H1 (cell line): Measurements from ENCODE around the gene NUAK1. TPM values are rescaled to one million over a fixed set of nuclear protein-coding genes. Genes with fewer than 3 reads are reported as not detected.

Experiments
- CTCF ChIA-PET: fragments of 300-600 bp; sonication (Branson Sonifier 250); formaldehyde crosslinking; loops from one replicate; lab custom pipeline; 2021; ENCODE audit not compliant: partially characterized antibody; lab: Charles Lee
- POLR2A ChIA-PET: fragments of 300-600 bp; sonication (Branson Sonifier 250); formaldehyde crosslinking; loops from one replicate; lab custom pipeline; 2021; ENCODE audit warnings: inconsistent platforms; ENCODE audit not compliant: partially characterized antibody; lab: Charles Lee
- DNase-seq, 2 experiments: peaks; one replicate each; pipeline versions ENCODE4 v3.0.0 to v3.0.0-alpha.2; 2010 to 2022; ENCODE audit warnings: low spot score in 2 of 2, low read depth in 1 of 2, mixed read lengths in 1 of 2
- FAIRE-seq: peaks from 2 replicates; lab custom pipeline; 2011; peaks lifted over from hg19 to GRCh38; lab: Jason Lieb, UNC
- H2AFZ ChIP-seq: 2 replicates; pipeline ENCODE4 v1.8.1; 2012; ENCODE audit warnings: low read length, inconsistent platforms
- H2AK5ac ChIP-seq: 2 replicates; pipeline ENCODE4 v1.6.1; 2013; ENCODE audit warnings: low read depth, low read length
- H2BK120ac ChIP-seq: replicated peaks from 2 replicates; pipeline ENCODE3; 2013; ENCODE audit warnings: low read depth, low read length, inconsistent platforms
- H2BK12ac ChIP-seq: 2 replicates; pipeline ENCODE4 v1.6.1; 2013; ENCODE audit warnings: low read depth, low read length
- H2BK15ac ChIP-seq: 2 replicates; pipeline ENCODE4 v1.6.1; 2013; ENCODE audit warnings: low read length
- H2BK20ac ChIP-seq: 2 replicates; pipeline ENCODE4 v1.6.1; 2013; ENCODE audit warnings: low read length
- H2BK5ac ChIP-seq: 2 replicates; pipeline ENCODE4 v1.6.1; 2013; ENCODE audit warnings: low read depth, low read length
- H3K14ac ChIP-seq: 2 replicates; pipeline ENCODE4 v1.6.1; 2013; ENCODE audit warnings: inconsistent platforms; ENCODE audit not compliant: insufficient read length
- H3K18ac ChIP-seq: 2 replicates; pipeline ENCODE4 v1.6.1; 2013; ENCODE audit warnings: low read length; ENCODE audit errors: extremely low read depth
- H3K23ac ChIP-seq: 2 replicates; pipeline ENCODE4 v1.6.1; 2013; ENCODE audit warnings: inconsistent platforms; ENCODE audit not compliant: insufficient read length
- H3K23me2 ChIP-seq: 2 replicates; pipeline ENCODE4 v1.6.1; 2013; ENCODE audit warnings: low read depth, low read length
- H3K27ac ChIP-seq: 2 replicates; pipeline ENCODE4 v1.6.1; 2011; ENCODE audit warnings: low read depth, low read length, inconsistent platforms
- H3K27me3 ChIP-seq, 4 experiments: replicated peaks in 1 of 4; 1 replicate in 1 of 4; 2 replicates in 3 of 4; pipeline versions ENCODE4 v1.6.1 to v1.8.1; 2011 to 2013; ENCODE audit warnings: low read length in 3 of 4, mild to moderate bottlenecking in 3 of 4, inconsistent platforms in 2 of 4, mixed read lengths in 2 of 4, moderate library complexity in 1 of 4; ENCODE audit not compliant: control insufficient read depth in 3 of 4, insufficient read depth in 3 of 4; ENCODE audit errors: extremely low read depth in 1 of 4
- H3K36me3 ChIP-seq, 4 experiments: 2 replicates each; pipeline versions ENCODE4 v1.6.1 to v1.8.1; 2011 to 2013; ENCODE audit warnings: mild to moderate bottlenecking in 4 of 4, low read length in 3 of 4, moderate library complexity in 2 of 4, control low read depth in 1 of 4, inconsistent platforms in 1 of 4; ENCODE audit not compliant: insufficient read depth in 4 of 4, control insufficient read depth in 2 of 4
- H3K4ac ChIP-seq: replicated peaks from 2 replicates; pipeline ENCODE3; 2013; ENCODE audit warnings: low read length, low read depth, mixed read lengths, inconsistent platforms; ENCODE audit not compliant: insufficient read length
- H3K4me1 ChIP-seq, 4 experiments: replicated peaks in 1 of 4; 1 replicate in 1 of 4; 2 replicates in 3 of 4; pipeline versions ENCODE4 v1.6.1 to v1.8.1; 2011 to 2013; ENCODE audit warnings: low read length in 3 of 4, inconsistent platforms in 2 of 4, mixed read lengths in 1 of 4; ENCODE audit not compliant: insufficient read depth in 4 of 4, control insufficient read depth in 3 of 4
- H3K4me2 ChIP-seq, 2 experiments: 2 replicates each; pipeline versions ENCODE4 v1.6.1 to v1.8.1; 2011 to 2013; ENCODE audit warnings: low read depth in 2 of 2, low read length in 2 of 2, control low read depth in 1 of 2, inconsistent platforms in 1 of 2, mild to moderate bottlenecking in 1 of 2; ENCODE audit not compliant: insufficient read depth in 1 of 2
- H3K4me3 ChIP-seq, 4 experiments: fragments of 200-600, 300-600 bp in 1 of 4; sonication (generic), shearing (Covaris generic), sonication (Bioruptor Twin) in 1 of 4; 2 replicates each; pipeline versions ENCODE4 v1.5.1 to v1.8.1; 2011 to 2016; ENCODE audit warnings: low read length in 4 of 4, low read depth in 3 of 4, control low read depth in 2 of 4, inconsistent platforms in 2 of 4, mild to moderate bottlenecking in 2 of 4, mixed read lengths in 1 of 4, moderate library complexity in 1 of 4; ENCODE audit not compliant: insufficient read depth in 2 of 4; ENCODE audit errors: extremely low read depth in 1 of 4
- H3K56ac ChIP-seq: replicated peaks from 2 replicates; pipeline ENCODE3; 2013; ENCODE audit warnings: low read depth, mild to moderate bottlenecking, mixed read lengths, low read length, inconsistent platforms; ENCODE audit not compliant: insufficient read length
- H3K79me1 ChIP-seq: 2 replicates; pipeline ENCODE4 v1.6.1; 2013; ENCODE audit warnings: low read depth, low read length, control low read depth
- H3K79me2 ChIP-seq, 2 experiments: 2 replicates each; pipeline versions ENCODE4 v1.6.1 to v1.8.1; 2012 to 2013; ENCODE audit warnings: low read length in 2 of 2, mild to moderate bottlenecking in 2 of 2, inconsistent platforms in 1 of 2; ENCODE audit not compliant: insufficient read depth in 2 of 2, control insufficient read depth in 1 of 2
- H3K9ac ChIP-seq, 4 experiments: replicated peaks in 1 of 4; 1 replicate in 1 of 4; 2 replicates in 3 of 4; pipeline versions ENCODE4 v1.6.1 to v1.8.1; 2011 to 2013; ENCODE audit warnings: low read depth in 3 of 4, low read length in 3 of 4, control low read depth in 2 of 4, mild to moderate bottlenecking in 2 of 4, moderate library complexity in 2 of 4, inconsistent platforms in 1 of 4; ENCODE audit errors: extremely low read depth in 1 of 4
- H3K9me3 ChIP-seq, 2 experiments: 2 replicates each; pipeline versions ENCODE4 v1.6.1 to v1.8.1; 2012 to 2013; ENCODE audit warnings: mild to moderate bottlenecking in 2 of 2, moderate library complexity in 2 of 2, control low read depth in 1 of 2, inconsistent platforms in 1 of 2, low read depth in 1 of 2, low read length in 1 of 2, mixed read lengths in 1 of 2; ENCODE audit not compliant: insufficient read depth in 2 of 2
- H4K20me1 ChIP-seq, 2 experiments: replicated peaks in 1 of 2; 2 replicates each; pipeline versions ENCODE3 to v1.8.1; 2011 to 2013; ENCODE audit warnings: inconsistent platforms in 2 of 2, low read length in 2 of 2, mild to moderate bottlenecking in 1 of 2; ENCODE audit not compliant: insufficient read depth in 2 of 2, control insufficient read depth in 1 of 2
- H4K5ac ChIP-seq: 2 replicates; pipeline ENCODE4 v1.6.1; 2013; ENCODE audit warnings: low read length, low read depth, mixed read lengths, inconsistent platforms; ENCODE audit not compliant: insufficient read length
- H4K8ac ChIP-seq: 2 replicates; pipeline ENCODE4 v1.8.0; 2013; ENCODE audit warnings: mild to moderate bottlenecking, moderate library complexity, low read length, inconsistent platforms; ENCODE audit not compliant: insufficient read depth; ENCODE audit errors: extremely low read depth
- H4K91ac ChIP-seq: replicated peaks from 2 replicates; pipeline ENCODE3; 2013; ENCODE audit warnings: low read length, mixed read lengths, inconsistent platforms; ENCODE audit not compliant: insufficient read length
- FOSL1 ChIP-seq: IDR thresholded peaks from 2 replicates; pipeline ENCODE4 v1.6.1; 2011; ENCODE audit warnings: mild to moderate bottlenecking, low read depth, low read length, moderate library complexity; ENCODE audit not compliant: insufficient read depth
- KDM5A ChIP-seq: fragments of 200-600 bp; IDR thresholded peaks from 2 replicates; pipeline ENCODE4 v1.7.1; 2012; ENCODE audit warnings: mild to moderate bottlenecking, low read length, inconsistent platforms, mixed read lengths
- MAFK ChIP-seq: IDR thresholded peaks from 2 replicates; pipeline ENCODE4 v1.6.1; 2012; ENCODE audit warnings: low read depth, mild to moderate bottlenecking, improper control_type of control experiment, low read length
- WGBS, 2 experiments: shearing (Covaris generic) in 1 of 2; methylation state at CpG; one replicate each; pipeline versions ENCODE4 v1.1.6 to v1.1.7; 2013 to 2015; ENCODE audit warnings: low lambda C conversion rate in 2 of 2, mixed read lengths in 2 of 2, inconsistent platforms in 1 of 2, low coverage in 1 of 2, missing lambda C conversion rate in 1 of 2; ENCODE audit not compliant: insufficient replicate concordance in 2 of 2, insufficient coverage in 1 of 2, insufficient read length in 1 of 2; ENCODE audit errors: extremely low coverage in 1 of 2, missing lambda C conversion rate in 1 of 2; 5-methylcytosine and 5-hydroxymethylcytosine counted together
- polyA plus RNA-seq, 7 experiments: library from polyadenylated mRNA; depleted of rRNA in 3 of 7; stranded (reverse) in 5 of 7; unstranded in 2 of 7; fragments of >200 nt in 5 of 7; fragments of 200-250 nt in 2 of 7; gene quantifications; 1 replicate in 5 of 7; 2 replicates in 1 of 7; 4 replicates in 1 of 7; pipeline versions ENCODE4 v1.2.1 to v1.2.3, GENCODE V29; 2011 to 2013; ENCODE audit warnings: missing spikeins in 2 of 7, mixed read lengths in 2 of 7
- total RNA-seq: library from RNA; stranded (reverse); fragmentation: NEBNext Ultra II Directional; extraction: Animal tissue kit (Norgen Biotek cat#: 25700); gene quantifications from 2 replicates; pipeline ENCODE4 v1.2.1, GENCODE V29; 2021

The NUAK1 gene
- total and polyA plus RNA-seq, 2 of the 8 experiments (the other 6 are each of a cell fraction or from before 2014, with no cell fraction given) = 6.7 to 18.2 TPM

GRCh38 chr12:106048016-106048415, 90.7 kb downstream of the NUAK1 start:
- DNase-seq (no peak), FAIRE-seq (no peak)
- H3K27me3 ChIP-seq = no peaks in the 10 kb centered on the region
- CTCF ChIA-PET = interaction anchor here (0.6 to 1.8 kb wide), 5 partner anchors 11 to 628 kb away, joined by 3 to 4 read pairs (median 3); no protein-coding TSS in a partner anchor
- H2AK5ac ChIP-seq = no peak overlapping the region
- no peak overlapping the region for H3K4me2 ChIP-seq
- H3K4ac ChIP-seq = no peak overlapping the region
- H3K18ac ChIP-seq = no peak overlapping the region
- no peak overlapping the region for H2BK120ac ChIP-seq
- H4K91ac ChIP-seq = no peak overlapping the region
- H2BK12ac ChIP-seq = no peak overlapping the region
- H3K23ac ChIP-seq = no peak overlapping the region
- H3K79me1 ChIP-seq = no peaks in the 10 kb centered on the region
- no peaks in the 10 kb centered on the region for H3K23me2 ChIP-seq
- 89% methylated on average over 1 of the region's 1 CpG; no CpG with 5 or more reads in 1 of the 2 experiments for WGBS, 2 experiments
- H4K20me1 ChIP-seq = no peaks in the 10 kb centered on the region
- H3K9ac ChIP-seq = no peak overlapping the region
- POLR2A ChIA-PET = no interaction called here
- no peak overlapping the region for H3K27ac ChIP-seq
- H2BK5ac ChIP-seq = no peak overlapping the region
- H2BK20ac ChIP-seq = no peak overlapping the region
- H3K14ac ChIP-seq = no peak overlapping the region
- H3K79me2 ChIP-seq = no peaks in the 10 kb centered on the region
- H3K9me3 ChIP-seq = no peaks in the 10 kb centered on the region
- H4K8ac ChIP-seq = no peak overlapping the region
- no peaks in the 10 kb centered on the region for H3K36me3 ChIP-seq
- H3K4me3 ChIP-seq = no peak overlapping the region
- no peak overlapping the region for H3K56ac ChIP-seq
- no peak overlapping the region for H4K5ac ChIP-seq
- H2AFZ ChIP-seq = no peak overlapping the region
- no peaks in the 10 kb centered on the region for H3K4me1 ChIP-seq
- no peak overlapping the region for H2BK15ac ChIP-seq
- TF ChIP-seq FOSL1 (no peak), MAFK (no peak), KDM5A (no peak)
